ENCODE data around the gene GPR157.
"Not testable (repeated sequence)": the region's sequence is repeated elsewhere in the genome, so short reads cannot be mapped to it uniquely, and the experiment has no call there.

GPR157 gene

DNA sequence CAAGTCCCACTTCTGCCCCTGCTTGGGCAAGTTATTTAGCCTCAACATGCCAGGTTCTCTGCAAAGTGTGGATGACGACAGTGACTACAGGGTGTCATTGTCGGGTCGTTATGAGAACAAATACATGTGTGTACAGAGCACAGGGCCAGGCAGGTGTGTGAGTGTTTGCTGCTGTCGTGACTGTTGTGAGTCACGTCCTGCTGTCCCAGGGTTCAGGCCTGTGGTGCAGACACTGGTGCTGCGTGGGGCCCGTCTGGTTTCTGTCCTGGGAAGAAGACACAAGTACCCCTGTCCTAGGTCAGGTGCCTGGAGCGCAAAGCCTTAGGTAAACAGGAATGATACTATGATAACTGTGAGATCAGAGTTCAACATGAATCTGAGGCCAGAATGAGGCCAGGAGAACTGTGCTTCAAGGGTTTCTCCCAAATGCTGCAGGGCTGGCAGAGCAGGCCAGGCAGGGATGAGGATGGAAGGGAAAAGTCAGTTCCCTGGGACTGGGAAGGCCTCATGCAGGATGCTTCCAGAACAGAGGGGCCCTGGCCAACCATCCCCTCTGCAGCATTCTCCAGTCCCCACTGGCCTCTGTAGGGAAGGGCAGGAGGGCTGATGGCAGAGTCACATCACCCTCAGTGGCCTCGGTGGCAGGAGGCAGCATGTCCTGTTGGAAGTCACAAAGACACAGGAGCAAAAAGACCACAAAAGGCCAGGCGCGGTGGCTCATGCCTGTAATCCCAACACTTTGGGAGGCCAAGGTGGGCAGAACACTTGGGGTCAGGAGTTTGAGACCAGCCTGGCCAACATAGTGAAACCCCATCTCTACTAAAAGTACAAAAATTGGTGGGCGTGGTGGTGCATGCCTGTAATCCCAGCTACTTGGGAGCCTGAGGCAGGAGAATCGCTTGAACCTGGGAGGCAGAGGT is 15.7 kb downstream of the GPR157 start:
- peak; percentile 65 for DNase-seq

DNA sequence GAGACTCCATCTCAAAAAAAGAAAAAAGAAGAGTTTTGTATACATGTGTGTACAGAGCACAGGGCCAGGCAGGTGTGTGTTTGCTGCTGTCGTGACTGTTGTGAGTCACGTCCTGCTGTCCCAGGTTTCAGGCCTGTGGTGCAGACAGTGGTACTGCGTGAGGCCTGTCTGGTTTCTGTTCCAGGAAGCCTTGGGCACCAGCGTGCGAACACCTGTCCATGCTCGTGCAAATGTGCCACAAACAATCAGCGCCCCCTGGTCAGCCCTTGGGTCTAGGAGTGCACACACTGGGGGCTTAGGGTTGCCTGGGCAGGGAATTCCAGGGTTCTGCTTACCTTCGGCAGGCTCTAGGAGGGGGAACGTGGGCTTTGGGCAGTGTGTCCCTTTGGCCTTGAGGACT is 16.9 kb downstream of the GPR157 start:
- no peak for DNase-seq

DNA sequence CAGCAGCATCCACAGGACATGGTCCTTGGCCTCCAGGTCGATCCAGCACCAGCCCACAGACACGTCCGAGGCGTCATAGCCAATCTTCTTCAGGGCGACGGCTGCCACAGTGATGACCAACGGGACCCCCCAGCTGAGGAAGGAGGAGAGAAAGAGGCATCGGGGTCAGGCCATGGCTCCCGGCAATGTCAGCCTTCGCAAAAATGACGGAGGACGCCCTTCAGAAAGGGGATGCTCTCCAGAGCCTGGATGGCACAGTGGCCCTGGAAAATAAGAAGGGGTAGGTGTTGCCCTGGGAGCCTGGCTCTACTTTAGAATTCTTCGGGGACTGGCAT is 17.6 kb downstream of the GPR157 start:
- DNase-seq = no peak

DNA sequence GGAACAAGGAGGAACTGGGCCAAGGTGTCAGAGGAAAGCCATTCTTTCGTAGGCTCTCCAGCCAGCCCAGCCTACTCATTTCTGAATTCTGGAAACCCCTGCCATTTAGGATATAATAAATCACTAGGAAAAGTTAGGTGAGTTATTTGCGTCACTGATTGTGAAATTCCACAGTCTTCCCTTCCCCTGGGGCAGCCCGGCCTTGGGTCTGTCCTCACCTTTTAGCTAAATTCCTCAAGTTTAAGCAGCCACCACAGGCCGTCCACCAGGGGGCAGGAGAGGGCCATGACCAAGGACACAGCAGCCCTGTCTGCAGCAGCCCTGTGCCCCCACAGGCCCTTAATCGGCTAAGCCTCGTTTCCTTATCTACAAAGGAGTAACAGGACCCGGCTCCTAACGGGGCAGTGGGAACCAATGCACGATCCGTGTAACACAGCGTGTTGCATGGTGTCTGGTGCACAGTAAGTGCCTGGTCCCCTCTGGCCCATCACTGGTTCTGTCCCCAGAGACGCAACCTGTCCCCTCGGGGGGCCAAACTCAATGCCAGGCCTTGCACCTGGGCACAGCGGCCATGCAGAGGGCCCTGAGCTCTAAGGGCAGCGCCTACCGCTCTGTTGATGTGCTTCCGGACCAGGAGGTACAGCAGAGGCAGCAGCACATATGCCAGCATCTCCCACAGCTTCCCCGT is 18.1 kb downstream of the GPR157 start:
- peak; percentile 92 for DNase-seq

DNA sequence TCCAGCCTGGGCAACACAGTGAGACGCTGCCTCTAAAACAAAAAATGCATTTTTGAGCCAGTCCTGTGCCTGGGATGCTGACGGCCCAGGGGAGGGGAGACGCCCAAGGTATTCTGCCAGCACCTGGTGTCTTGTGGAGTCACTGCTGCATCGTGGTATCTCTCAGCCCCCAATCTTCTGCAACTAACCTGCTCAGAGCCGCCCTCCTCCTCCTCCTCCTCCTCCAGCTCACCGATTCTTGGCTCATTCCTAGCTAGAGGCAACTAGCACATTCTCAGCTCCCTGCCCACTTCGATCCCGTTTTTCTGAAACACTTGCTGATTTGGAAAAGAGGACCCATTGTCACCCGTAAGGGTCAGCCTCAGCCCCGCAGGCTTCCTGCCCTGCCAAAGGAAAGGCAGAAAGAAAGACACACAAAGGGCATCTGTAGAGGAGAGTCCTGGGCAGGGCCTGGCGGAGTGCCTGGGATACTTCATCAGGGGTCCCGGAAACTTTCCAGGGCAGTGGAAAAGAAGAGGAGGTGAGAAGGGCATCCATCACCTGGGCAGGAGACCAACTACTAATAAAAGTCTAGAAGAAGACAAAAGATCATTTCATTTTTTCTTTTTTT is 20.7 kb downstream of the GPR157 start:
- DNase-seq = no peak

DNA sequence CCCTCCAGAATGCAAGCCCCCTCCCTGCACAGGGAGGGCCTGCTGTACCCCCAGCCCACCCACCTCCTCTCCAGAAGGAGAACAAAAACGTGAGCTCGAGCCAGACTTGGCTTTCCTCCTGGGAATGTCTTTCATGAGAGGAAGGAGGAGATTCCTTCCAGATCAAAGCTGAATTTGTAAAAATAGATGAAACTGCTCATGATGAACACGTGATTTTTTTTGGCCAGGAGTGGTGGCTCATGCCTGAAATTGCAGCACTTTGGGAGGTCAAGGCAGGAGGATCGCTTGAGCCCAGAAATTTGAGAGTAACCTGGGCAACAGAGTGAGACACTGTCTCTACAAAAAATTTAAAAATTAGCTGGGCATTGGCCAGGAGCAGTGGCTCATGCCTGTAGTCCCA is 21.8 kb downstream of the GPR157 start:
- DNase-seq = no peak

DNA sequence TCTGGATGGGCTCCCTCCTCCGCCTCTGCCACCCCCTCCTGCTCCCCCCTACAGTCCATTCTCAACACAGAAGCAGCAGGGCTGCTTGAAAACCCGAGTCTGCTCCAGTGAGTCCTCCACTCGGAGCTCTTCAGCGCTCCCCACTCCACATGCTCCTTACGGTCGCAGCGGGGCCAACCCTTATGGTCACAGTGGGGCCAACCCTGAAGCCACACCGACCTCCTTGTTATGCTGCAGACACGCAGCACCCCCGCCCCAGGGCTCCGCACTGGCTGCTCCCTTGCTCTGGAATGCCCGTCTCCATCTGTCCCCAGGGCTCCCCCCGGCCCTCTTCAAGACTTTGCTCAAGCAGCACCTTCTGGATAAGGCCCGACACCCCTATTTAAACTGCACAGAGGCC is 22.6 kb downstream of the GPR157 start:
- no peak for DNase-seq

DNA sequence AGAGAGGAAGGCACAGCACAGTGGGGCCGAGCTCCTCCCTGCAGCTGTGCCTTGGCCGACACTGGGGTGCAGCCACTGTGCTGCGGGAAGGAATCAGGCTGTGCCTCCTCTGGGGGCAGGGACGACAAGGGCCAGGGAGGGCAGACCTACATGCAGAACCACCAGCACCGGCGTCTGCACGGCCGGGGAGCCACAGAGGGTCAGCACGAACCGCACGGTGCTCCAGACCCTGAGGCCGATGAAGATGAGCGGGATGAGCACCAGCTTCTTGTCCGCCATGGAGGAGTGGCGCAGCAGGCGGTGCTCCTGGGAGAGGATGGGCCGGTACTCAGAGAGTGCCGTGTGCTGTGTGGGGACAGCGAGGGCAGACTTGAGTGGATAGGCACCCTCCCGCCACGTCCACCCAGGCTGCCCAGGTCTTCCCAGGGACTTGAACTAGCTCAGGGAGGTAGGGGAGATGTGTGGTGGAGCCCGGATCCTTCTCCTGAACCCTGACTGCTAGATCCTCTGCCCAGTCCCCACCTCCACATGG is 23.5 kb downstream of the GPR157 start:
- DNase-seq = no peak

DNA sequence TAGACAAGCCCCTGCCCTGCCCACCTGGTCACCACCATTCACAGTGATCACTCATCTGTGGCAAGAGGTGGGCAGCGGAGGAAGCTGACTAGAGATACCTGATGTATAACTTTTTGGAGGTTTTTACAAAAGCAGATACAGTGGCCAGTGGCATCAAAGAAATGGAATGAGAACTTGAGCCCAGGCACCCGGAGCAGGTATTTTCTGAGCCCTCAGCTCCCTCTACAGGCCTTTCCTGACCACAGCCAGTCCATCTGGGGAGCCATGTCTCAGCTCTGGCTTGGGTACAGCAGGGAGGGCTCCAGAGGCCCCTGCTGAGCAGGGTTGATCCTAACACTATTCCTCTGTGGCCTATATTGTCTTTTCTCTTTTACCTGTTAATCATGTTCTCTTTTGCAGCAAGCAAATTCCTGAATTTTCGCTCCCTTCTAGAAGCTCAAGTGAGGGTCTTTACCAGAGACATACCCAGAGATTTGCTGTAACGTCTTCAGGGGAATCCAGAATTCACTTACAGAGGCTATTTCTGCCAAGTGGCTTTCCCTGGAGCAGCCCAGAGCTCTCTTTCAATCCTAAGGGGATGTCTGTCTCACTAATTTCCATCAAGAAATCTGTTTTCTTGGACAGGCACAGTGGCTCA is 27.3 kb downstream of the GPR157 start:
- DNase-seq = peak; percentile 76

DNA sequence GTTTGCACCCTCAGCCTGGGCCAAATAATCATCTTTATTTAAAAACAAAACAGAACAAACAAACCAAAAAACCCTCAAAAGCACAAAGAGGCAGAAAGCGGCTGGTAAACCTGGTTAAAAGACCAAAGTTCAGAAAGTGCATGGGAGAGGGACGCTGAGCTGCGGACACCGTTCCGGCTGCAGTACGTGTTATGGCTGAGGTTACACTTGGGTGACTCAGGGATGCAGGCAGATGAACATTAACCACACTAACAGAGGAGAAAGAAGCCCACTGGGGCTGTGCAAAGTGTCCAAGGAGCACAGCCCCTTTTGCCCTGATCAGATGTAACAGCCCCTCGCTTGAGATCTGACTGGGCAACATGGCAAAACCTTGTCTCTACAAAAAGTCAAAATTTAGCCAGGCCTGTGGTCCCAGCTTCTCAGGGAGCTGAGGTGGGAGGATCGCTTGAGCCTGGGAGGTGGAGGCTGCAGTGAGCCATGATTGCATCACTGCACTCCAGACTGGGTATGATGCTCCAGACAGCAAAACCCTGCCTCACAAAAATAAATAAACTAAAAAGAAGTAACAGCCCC is 28.3 kb downstream of the GPR157 start:
- DNase-seq = no peak

DNA sequence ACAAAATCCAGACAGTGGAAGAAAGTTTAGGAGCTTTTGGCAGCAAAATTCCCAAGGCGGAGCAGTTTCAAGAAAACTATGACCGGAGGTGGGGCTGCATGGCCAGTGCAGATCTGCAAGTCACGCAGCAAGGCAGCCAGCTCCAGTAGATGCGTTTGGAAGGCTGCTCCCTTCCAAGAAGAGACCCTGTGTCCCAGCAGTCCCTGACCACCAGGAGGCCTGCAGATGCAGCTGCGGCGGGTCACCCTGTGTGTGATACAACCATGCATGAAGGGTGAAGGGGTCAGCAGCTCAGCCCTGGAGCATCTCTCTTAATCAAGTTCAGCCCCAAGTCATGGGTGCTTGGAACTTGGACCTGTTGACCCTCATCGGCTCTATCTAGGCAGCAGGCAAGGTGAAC is 29.3 kb downstream of the GPR157 start:
- DNase-seq = no peak

DNA sequence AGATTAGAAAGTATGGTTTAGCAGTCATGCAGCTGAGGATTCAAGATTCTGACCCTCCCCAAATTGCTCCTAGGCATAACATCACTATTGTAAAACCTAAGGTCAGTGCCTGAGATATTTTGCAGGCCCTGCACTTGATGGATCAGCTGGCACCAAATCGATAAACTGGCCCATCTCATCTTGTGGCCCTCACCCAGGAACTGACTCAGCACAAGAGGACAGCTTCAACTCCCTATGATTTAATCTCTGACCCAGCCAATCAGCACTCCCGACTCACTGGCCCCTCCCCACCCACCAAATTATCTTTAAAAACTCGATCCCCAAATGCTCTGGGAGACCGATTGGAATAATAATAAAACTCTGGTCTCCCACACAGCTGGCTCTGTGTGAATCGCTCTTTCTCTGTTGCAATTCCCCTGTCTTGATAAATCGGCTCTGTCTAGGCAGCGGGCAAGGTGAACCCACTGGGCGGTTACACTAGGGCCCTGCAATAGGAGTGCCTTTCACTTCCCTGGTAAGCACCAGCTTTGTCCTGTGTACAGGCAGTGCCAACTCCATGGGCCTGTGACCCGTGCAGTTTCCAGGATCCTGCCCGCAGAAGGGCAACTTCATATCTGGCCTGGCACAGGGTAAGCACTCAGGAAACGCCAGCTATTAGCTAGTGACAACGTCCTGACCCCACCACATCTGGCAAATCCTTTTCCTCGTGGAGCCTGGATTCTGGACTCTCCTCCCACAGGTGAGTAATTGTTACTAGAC is 30.8 kb downstream of the GPR157 start:
- DNase-seq = no peak

DNA sequence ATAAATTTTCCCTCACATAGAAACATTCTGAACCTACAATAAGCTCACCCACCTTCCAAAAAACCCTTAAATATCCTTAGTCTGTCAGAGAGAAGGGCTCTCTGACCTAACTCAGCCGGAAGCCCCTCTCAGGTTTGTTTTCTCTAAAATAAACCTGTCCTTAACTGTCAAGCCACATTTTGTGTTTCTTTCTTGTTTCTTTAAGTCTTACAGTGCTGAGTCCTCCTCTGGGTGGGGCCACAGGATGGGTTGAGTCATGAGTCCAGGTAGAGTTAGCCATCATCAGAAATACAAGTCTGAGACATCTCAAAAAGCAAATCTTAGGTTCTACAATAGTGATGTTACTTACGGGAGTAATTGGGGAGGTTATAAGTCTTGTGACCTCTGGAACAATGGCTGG is 33.1 kb downstream of the GPR157 start:
- DNase-seq = no peak

DNA sequence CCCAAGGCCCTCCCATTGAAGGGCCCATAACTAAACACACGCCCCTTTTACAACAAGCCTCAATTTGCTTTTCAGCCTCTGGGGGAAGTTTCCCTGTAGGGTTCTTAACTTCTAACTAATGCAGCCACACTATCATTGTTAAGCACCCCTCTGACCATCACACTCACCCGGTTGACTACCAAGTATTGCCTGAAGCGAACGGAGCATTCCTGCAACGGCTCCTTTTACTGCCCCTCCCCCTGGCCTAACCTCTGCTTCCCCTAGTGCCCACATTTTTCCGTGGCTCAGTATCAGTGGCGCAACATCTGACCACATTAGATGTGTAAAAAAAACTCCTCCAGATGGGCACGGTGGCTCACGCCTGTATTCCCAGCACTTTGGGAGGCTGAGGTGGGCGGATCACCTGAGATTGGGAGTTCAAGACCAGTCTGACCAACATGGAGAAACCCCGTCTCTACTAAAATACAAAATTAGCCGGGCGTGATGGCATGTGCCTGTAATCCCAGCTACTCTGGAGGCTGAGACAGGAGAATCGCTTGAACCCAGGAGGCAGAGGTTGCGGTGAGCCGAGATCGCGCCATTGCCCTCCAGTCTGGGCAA is 34.8 kb downstream of the GPR157 start:
- DNase-seq = not testable (repeated sequence)

DNA sequence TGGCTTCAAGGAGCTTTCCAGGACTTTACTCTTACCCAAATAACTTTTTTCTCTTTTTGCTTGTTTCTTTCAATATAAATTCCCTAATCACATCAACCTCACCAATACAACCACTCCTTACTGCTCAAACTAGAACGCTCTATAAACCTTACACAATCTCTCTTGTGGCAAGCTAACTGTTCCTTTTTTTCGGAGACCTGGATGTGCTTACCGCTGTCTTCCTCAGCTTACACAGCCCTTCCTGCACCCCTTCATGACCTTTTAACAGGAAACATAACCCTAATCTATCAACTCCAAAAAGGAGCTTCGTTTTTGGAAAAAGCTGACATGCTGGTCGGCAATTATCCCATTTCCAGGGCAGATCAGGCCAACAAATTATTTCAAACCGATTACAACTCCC is 35.3 kb downstream of the GPR157 start:
- DNase-seq = no peak

DNA sequence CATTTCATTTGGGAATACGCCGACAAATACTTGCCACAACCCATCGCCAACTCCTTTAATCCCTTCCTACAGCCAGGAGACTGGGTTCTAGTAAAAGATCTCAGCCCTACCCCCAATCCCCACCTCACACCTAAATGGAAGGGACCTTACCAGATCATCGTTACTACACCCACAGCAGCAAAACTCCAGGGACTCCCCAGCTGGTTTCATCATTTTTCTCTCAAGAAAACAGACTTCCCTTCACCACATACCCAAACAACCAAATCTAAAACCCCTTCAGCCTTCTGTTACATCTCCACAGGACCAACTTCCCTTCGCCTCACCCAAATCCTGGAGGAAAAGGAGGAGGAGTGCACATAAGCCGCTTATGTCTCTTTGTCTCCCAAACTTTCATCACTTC is 35.8 kb downstream of the GPR157 start:
- no peak for DNase-seq

DNA sequence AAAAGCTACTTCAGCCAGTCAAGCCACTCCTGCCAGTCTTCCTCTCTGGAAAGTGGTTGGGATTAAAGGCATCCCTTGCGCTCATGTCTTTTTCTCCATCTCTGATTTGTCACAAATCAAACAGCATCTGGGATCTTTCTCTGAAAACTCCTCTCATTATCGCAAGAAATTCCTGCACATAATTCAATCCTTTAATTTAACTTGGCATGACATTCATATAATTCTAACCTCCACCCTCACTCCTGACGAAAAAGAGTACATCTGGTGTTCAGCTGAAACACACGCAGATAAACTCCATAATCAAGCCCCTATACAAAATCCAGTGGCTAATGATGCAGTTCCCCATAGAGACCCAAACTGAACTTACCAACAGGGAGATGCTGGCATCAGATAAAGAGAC is 40.1 kb downstream of the GPR157 start:
- DNase-seq = no peak

DNA sequence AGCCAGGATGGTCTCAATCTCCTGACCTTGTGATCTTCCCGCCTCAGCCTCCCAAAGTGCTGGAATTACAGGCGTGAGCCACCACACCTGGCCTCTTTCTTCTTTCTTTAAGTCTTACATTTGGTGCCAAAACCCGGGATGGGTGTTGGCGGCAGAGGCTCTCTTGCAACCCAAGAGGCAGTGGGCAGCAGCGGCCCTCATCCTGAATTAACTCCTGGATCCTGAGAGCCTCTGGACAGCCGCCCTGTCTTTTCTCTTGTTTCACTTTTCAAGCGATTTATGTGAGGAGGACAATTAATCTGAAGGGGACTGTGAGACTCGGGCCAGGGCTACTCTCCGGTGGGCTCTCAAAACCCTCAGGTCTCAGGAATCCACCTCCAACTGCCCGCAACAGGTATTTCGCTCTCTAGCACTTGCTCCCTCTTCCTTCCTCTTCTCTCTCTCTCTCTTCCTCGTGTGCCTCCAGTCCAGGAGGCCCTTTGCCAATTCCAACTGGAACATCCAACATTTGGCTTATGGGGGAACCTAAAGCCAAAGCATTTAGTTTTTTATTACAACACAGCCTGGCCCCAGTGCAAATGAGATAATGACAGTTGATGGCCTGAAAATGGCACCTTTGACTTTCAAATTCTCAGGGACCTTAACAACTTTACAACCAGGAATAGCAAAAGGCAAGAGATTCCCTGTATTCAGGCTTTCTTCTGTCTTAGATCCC is 41.3 kb downstream of the GPR157 start:
- DNase-seq = no peak

DNA sequence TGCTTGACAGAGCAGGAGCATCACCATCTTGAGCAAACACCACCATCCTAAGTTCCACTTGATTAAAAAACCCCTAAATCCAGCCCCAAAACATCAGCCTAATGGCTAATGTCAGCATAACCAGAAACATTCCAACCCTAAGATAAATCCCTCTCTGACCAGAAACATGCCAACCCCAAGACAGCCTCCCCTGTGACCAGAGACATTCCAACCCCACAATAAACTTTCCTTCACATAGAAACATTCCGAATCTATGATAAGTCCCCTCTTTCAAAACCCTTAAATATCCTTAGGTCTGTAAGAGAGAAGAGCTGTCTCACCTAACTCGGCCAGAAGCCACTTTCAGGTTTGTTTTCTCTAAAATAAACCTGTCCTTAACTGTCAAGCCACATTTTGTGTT is 42.1 kb downstream of the GPR157 start:
- DNase-seq = no peak

DNA sequence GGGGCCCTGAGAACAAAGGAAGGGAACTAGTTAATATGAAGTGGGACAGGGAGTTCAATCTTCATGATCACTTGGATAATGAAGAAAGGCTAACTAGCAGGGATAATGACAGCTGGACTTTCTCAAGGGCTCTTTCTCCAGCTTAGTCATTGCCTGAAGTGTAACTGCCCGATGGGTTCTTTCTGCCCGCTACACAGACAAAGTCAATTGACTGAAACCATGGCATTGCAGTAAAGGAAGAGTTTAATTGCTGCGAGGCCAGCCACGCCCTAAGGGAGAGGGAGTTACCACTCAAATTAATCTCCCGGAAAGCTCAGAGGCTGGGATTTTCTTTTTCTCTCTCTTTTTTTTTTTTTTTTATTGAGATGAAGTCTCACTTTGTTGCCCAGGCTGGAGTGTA is 42.9 kb downstream of the GPR157 start:
- DNase-seq = no peak

DNA sequence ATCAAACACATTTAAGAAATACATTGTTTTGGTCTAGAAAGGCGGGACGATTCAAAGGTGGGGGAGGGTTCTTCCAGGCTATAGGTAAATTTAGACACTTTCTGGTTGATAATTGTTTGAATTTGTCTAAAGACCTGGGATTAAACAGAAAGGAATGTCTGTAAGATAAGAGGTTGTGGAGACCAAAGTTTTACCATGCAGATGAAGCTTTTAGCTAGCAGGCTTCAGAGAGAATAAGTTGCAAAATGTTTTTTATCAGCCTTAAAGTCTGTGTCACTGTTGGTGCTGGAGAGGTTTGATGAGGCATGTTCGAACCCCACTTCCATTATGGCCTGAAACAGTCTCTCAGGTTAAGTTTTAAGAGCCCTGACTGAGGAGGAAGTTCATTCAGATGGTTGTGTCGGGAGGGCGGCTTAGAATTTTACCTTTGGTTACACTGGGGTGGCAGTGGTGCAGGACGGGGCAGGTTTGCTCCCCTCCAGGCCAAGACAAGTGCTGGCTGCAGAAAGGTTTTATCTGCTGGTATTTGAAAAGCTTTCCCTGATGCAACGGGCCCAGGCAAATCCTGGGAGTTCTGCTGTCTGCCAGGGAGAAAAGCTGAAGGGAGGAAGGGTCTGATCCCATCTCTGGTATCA is 43.5 kb downstream of the GPR157 start:
- DNase-seq = no peak

Measured in NCI-H510A (cell line).